HL-60 (cell line): ENCODE measurements around the gene PRKCG.

Source experiments
- DNase-seq, 2 experiments: peaks; one replicate each; pipeline ENCODE4 v3.0.0-alpha.2; 2010 to 2020; ENCODE audit warnings: low read depth in 1 of 2, low spot score in 1 of 2
- H3K27ac ChIP-seq: fragments of 250-450 bp; sonication (Bioruptor Pico); replicated peaks from 2 replicates; pipeline ENCODE4 v1.5.1; 2020; ENCODE audit warnings: mild to moderate bottlenecking, moderate library complexity
- H3K27me3 ChIP-seq: fragments of 250-450 bp; sonication (Bioruptor Pico); 2 replicates; pipeline ENCODE4 v1.5.1; 2021; ENCODE audit warnings: mild to moderate bottlenecking, moderate library complexity; ENCODE audit not compliant: insufficient read depth, poor library complexity, severe bottlenecking
- H3K4me3 ChIP-seq: replicated peaks from 2 replicates; pipeline ENCODE4 v1.5.1; 2011; ENCODE audit warnings: mild to moderate bottlenecking, control low read depth, low read length; ENCODE audit not compliant: insufficient read depth
- CTCF ChIP-seq: IDR thresholded peaks from one replicate; pipeline ENCODE4 v1.5.1; 2011; ENCODE audit warnings: low read length, control low read depth, inconsistent platforms; ENCODE audit not compliant: insufficient read depth
- GABPA ChIP-seq: IDR thresholded peaks from 2 replicates; pipeline ENCODE4 v1.6.1; 2012; ENCODE audit warnings: low read depth
- POLR2AphosphoS5 ChIP-seq: IDR thresholded peaks from 2 replicates; pipeline ENCODE4 v1.6.1; 2012; ENCODE audit warnings: low read depth
- REST ChIP-seq: IDR thresholded peaks from 2 replicates; pipeline ENCODE4 v1.6.1; 2012; ENCODE audit warnings: low read depth; ENCODE audit not compliant: insufficient replicate concordance
- SPI1 ChIP-seq: IDR thresholded peaks from 2 replicates; pipeline ENCODE4 v1.6.1; 2012; ENCODE audit warnings: low read depth, mild to moderate bottlenecking, borderline replicate concordance

The PRKCG gene

GRCh38 chr19:53908935-53909415, 27.0 kb downstream of the PRKCG start, which contains the start of gene CACNG7:
TSS of gene CACNG7 (plus strand) at chr19:53909278. CDS start at chr19:53912832, 3,554 bp downstream.
- Histone ChIP-seq H3K27me3 (peaks cover 49% of the 10 kb centered on the region), H3K4me3 (no peak within 1 kb of the TSS), H3K27ac (no peak within 1 kb of the TSS)
- TF ChIP-seq SPI1 (no peak), CTCF (no peak), POLR2AphosphoS5 (no peak), REST (no peak), GABPA (no peak)
- DNase-seq, result no peak

DNA sequence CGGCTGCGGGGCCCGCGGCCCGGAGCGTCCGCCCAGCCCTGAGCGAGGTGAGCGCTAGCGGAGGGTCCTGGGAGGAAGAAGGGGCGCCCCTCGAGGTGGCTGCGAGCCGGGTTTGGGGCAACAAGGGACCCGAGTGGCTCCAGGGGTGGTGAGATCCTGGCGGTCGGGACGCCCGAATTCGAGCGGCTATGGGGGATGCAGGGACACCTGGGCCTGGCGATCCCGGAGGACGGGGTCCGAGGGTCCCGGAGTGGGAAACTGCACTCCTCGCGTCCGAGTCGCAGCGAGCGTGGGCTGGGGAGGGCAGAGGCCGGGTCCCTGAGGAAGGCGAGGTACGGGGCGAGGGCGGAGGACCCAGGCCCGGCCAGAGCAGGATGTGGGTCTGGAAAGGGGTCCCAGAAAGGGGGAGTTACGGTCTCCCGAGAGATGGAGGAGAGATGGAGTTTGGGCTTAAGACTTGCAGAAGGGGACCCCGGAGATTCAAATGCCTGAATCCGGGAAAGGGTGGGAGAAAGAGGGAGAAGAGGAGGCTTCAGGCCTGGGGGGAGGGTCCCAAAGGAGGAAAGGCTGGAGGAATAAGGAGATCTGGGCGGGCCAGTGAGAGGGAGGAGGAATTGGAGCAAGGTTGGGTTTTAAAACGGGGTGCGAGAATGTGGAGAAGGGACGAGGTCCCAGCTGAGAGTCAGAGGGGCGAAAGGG, 27.6 kb downstream of the PRKCG start:
- TF ChIP-seq CTCF (no peak), GABPA (no peak), SPI1 (no peak), REST (no peak), POLR2AphosphoS5 (no peak)
- Histone ChIP-seq H3K27me3 (peaks cover 49% of the 10 kb centered on the region), H3K27ac (no peak overlapping the region), H3K4me3 (no peak overlapping the region)
- no peak for DNase-seq

DNA sequence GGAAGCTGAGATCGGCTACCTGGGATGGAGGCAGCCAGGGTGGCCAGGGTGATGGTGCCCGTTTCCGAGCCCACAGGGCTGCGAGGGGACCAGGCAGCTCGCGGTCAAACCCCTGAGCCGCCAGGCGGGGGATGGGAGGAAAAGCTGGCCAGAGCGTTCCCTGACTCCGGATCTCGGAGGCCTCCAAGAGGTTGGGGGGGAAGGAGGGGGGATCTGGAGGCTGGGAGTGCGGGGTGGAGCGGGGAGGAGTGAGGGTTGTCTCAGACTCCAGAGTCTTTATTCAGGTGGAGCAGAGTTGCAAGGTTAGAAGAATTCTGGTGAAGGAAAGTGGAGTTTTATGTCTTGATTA, 28.1 kb downstream of the PRKCG start:
- peaks cover 49% of the 10 kb centered on the region for H3K27me3 ChIP-seq
- no peak for DNase-seq
- no peak for TF ChIP-seq GABPA
- no peak for TF ChIP-seq CTCF
- no peak for TF ChIP-seq POLR2AphosphoS5
- TF ChIP-seq SPI1, result no peak
- TF ChIP-seq REST, result no peak
- no peak overlapping the region for H3K27ac ChIP-seq
- H3K4me3 ChIP-seq, result no peak overlapping the region
